HG03457 (cell line): ENCODE results near the gene IDH3G.
"Not testable (repeated sequence)": the region's sequence is repeated elsewhere in the genome, so short reads cannot be mapped to it uniquely, and the experiment has no call there.

ENCODE experiments used
- ATAC-seq: cut with Tn5 transposase; IDR thresholded peaks from one replicate; pipeline ENCODE4 v1.9.1; 2021; ENCODE audit warnings: moderate number of reproducible peaks; ENCODE audit not compliant: unreplicated experiment

The IDH3G gene

DNA sequence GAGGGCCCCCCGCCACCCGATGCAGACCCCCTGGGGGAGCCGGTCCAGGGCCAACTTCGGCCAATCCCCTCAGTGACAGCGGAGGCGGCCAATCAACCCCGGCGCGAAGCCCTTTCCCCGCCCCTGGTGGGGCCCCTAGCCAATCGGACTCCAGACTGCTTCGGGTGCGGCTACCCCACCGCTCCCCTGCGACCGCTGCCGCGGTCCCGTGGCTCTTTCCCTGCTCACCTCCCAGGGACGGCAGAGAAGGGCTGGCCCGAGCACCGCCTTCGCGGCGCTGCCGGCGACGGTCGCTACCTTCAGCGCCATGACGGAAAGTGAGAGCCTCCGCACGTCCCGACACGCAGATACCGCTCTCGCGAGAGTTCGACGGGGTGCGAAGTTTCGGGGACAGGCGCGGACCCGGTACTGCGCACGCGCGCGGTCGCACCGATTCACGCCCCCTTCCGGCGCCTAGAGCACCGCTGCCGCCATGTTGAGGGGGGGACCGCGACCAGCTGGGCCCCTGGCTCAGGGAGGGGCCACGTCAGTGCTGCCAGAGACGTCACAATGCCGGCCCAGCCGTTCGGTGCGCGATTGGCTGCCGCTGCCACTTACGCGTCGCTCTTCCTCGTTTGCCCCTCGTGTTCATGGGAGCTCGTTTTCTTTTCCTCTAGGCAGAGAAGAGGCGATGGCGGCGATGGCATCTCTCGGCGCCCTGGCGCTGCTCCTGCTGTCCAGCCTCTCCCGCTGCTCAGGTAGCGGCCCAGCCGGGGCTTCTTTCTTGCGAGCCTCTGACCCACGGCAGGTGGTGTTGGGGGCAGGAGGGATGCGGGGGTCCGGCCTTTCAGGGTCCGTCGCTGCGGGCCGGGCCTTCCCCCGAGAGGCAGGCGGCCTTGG is at the start of gene IDH3G, which contains the start of gene SSR4:
Gene IDH3G, minus strand, starts transcription at position 358 of the 879 bp plus-strand sequence. Its CDS starts 49 bp downstream, at position 309.
Gene SSR4, plus strand, starts transcription at position 651 of the 879 bp plus-strand sequence. Its CDS starts 20 bp downstream, at position 671.
- peak; percentile 86 for ATAC-seq

GRCh38 chrX:153836921-153837320 is 42.7 kb upstream of the IDH3G start:
- no peak for ATAC-seq

GRCh38 chrX:153832728-153833127 is 38.6 kb upstream of the IDH3G start:
- no peak for ATAC-seq

DNA sequence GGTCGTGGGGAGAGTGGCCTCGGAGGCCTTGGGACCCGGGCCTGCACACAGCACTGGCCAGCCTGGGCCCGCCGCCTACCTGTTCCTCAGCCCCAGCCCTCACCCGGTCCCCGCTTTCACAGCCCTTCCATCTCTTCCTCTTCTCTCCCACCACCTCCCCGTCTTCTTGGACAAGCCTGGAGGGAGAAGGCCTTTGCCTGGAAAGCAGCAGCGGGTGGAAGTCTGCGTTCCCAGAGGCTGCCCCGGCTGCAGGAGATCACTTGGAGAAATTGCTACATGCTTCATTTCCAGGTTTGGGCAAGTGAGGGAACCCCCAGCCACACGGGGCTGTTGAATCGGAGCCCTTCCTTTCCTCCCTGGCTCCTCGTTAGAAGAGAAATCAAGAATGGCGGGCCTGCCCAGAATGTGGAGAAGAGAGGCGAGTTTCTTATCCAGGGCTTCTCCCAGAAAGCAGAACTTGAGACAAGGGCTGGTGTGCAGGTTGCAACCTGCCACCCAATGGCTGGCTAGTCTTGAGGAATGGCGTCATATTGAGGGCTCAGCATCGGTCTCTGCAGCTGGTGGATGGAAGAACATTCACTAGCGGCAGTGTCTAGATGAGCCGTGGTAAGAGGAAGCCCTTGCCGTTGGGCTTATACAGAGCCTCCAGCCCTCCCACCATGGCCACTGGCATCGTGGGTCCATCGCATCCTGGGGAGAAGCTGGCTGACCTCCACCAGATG is 37.4 kb upstream of the IDH3G start:
- ATAC-seq: no peak

DNA sequence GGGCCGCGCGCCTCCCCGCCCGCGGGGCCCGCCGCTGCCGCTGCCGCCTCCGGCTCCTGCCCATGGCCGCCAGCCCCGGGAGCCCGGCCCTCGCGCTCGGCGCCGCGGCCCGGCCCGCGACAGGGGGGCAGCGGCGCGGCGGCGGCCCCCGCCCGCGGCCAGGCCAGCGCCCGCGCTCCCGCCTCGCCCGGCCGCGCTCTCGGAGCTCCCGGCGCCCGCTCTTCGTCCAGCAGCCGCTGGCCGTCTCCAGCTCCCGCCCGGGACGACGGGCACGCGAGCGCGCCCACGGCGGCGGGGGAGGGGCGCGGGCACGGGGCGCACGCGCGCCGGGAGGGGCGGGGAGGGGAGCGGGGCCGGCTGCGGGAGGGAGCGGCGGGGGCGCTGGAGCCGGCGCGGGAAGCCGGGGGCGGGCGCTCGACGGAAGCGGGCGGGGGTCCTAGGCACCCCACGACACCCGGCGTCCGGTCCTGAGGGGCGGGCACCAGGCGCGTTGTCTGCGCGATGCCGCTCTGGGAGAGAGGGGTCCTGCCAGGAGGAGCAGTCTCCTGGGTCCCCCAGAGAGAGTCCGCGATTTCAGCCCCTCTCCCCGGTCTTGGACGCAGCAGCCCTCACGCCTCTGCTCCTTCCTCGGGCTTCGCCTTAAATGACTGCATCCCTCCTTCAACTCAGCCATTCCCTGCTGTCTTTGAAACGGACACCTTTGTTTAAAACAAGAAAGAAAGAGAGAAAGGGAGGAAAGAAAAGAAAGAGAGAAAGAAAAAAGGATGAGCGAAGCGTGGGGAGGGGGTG is 36.7 kb upstream of the IDH3G start:
- no peak for ATAC-seq

DNA sequence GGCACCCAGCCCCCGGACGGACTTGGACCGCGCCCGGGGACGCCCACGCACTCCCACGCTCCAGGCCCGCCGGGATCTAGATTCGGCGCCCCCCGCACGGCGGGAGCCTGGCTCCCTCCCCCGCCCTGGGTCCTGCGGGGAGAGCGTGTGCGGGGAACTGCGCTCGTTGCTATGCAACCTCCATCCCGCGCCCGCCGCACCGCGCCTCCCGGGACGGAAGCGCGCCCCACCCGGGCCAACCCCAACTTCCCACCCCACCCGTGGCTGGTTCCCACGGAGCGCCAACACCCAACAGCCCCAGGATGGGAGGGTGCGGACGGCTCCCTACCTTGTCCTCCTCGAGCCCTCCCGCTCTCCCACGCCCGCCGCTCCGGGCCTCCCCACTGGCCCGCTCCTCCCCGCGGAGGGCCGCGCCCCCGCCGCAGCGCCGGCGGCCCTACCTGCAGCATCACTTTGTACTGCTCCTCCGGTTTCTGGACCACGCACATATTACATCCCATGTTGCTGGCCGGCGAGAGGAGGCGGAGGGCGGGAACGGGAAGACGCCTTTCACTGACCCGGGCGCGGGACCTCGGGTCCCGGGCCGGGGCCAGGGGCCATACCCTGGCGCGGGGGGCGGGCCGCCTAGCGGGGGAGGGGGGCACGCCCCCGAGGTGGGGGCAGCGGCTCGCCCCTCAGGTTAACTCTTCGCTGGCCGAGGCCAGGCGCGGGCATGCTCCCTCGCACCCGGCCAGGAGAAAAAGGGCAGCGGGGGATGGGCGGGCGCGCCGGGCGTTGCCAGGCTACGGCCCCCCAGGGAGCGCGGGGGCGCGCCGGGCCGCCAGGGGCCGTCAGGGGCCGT is 35.8 kb upstream of the IDH3G start, which contains the start of gene PDZD4:
Gene PDZD4, minus strand, starts transcription at position 746 of the 841 bp plus-strand sequence. Its CDS starts 246 bp downstream, at position 500.
- ATAC-seq: no peak

DNA sequence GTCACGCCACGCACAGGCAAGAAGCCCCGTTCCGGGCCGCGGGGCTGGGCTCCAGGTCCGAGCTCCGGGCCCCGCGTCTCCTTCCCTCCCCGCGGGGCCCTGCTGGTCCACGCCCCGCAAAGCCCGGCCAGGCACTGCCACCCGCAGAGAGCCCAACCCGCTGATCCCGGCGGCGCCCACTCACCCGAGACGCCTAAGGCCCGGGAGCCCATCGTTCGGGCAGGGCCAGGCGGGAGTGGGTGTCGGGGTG is 35.3 kb upstream of the IDH3G start:
- no peak for ATAC-seq

GRCh38 chrX:153828723-153829548 is 34.8 kb upstream of the IDH3G start:
- no peak for ATAC-seq

DNA sequence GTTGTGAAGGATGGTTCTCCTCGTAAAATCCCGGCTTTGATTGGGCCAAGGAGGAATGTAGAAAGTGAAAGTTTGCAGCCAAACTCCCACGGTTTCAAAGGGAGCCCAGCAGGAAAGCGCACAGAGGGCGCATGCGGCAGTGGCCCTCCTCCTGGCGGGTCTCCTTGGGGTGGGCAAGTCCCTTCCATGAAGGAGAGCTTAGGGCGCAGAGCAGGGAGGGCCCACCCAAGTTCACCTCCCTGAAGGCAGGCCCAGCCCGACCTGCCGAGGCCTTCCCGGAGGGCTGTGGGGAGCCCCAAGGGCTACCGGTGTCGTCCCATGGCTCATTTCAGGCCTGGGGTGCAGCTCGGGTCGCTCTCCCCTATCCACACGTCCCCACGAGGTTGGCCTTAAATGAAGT is 34.1 kb upstream of the IDH3G start:
- ATAC-seq: no peak

DNA sequence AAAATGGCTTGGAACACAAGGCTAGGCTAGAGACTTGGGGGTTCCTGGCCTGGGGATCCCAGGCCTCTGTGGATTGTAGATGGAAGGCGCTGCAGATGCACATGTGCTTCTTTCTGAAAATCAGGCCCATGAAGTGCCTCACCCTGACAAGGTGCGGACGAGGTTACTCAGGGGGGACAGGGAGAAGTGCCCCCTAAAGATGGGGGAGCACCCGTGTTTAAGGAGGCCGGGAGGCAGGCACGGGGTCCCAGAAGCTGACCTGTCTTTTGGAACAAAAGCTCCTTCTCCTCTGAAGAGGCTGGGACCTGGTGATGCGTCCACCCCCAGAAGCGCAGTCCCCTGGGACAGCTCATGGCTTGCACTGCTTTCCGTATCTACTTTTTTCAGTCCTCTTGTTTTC is 33.7 kb upstream of the IDH3G start:
- ATAC-seq: no peak

DNA sequence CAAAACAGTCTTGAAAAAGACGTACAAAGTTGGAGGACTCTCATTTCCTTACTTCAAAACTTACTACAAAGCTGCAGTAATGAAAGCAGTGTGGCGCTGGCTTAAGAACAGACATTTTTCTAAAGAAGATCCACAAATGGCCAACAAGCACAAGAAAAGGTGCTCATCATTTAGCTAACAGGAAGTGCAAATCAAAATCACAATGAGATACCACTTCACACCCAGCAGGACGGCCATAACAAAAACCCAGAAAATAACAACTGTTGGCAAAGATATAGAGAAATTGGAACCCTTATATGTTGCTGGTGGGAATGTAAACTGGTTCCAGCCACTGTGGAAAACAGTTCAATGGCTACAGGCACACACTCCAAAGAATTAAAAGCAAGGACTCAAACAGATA is 32.8 kb upstream of the IDH3G start:
- no peak for ATAC-seq

DNA sequence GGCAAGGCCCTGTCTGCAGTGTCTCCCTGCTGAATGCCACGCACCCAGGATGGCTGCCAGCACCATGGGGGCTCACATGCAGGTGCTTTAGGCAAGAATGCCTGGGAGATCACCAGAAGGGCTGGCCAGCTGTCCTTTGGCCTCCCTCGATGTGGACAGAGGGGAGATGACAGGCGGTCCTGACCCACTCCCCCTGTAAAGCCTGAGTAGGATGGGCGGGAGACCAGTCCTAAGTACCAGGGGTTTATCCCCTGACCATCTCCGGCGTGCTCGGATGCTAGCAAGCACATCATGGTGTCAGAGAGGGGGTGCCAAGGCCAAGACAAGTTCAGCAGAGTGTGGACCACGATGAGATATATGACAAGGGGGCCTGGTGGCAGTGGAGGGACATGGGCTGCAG is 30.9 kb upstream of the IDH3G start:
- no peak for ATAC-seq

DNA sequence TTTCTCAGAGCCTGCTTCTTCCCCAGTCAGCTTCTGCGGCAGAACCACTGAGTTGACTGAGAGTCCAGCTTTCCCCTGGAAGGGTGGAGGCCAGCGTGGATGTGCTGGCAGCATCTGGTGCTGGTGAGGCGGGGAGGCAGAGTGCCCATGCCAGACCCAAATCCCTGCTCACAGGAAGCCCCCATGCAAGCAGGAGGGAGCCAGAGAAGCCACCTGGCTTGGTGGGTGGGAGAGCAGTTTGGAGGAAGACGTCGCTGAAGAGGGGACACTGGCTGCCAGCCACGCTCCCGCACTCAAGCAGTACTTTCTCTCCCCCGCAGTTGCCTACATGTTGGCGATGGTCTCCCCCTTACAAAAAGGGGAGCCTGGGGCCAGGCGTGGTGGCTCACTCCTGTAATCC is 30.2 kb upstream of the IDH3G start:
- ATAC-seq: no peak

DNA sequence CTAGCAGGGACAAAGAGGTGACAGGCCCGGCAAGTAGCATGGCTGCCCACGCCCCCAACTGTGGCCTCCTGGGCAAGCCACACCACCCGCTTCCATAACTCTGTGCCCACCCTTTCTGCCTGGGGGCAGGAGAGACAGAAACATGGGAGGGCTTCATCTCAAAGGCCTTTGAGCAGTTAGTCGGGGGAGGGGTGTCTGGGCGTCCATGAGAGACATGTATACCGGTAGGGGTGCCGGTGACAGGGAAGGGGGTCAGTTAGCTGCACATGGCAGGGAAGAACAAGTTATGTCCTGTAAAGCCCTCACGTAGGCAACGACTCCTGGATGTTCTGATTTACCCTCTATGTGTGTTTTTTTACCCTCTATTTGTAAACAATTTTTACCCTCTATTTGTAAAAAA is 26.9 kb upstream of the IDH3G start:
- no peak for ATAC-seq

DNA sequence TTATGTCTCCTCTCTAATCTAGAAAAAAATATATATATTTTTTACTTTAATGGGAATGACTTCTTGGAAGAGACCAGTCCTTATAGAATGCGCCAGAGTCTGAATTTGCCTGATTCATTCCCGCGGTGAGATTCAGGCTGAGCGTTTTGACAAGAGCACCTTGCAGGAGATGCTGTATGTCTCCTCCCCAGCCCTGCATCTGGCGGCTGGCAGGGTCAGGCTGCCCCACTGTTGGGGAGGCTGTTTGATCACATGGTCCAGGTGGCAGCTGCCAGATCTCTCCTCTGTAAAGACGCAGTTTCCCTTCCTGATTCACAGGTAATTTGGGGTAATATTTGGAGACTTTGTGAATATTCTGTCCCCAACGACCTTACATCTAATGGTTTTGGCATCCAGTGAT is 26.4 kb upstream of the IDH3G start:
- ATAC-seq: no peak

DNA sequence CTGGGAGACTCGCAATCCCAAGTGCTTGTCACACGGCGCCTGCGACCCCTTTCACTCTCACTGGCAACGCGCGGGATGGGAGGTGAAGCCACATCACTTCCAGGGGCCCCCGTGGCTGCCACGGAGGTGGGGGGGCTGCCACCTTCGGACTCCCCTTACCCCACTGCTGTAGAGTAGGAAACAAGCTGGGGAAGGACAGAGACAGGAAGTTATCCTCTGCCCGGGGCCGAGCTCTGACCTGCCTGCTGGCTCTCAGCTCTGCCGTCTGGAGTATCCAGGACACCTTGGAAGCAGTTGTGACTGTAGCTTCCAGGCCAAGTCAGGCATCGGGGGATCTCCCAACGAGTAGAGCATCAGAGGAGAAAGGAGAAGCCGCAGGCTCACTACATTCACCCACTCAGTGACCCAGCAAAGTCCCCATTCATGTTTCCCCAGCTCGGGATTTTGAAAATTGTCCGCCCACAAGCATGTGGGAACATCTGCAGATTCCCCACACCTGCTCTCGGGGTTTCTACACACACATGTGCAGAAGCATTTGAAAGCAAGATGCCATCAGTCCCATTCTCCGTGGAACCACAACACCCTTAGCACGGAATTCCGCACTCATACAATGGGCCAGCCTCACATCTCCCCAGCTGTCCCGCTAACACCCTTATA is 25.3 kb upstream of the IDH3G start:
- ATAC-seq: no peak

DNA sequence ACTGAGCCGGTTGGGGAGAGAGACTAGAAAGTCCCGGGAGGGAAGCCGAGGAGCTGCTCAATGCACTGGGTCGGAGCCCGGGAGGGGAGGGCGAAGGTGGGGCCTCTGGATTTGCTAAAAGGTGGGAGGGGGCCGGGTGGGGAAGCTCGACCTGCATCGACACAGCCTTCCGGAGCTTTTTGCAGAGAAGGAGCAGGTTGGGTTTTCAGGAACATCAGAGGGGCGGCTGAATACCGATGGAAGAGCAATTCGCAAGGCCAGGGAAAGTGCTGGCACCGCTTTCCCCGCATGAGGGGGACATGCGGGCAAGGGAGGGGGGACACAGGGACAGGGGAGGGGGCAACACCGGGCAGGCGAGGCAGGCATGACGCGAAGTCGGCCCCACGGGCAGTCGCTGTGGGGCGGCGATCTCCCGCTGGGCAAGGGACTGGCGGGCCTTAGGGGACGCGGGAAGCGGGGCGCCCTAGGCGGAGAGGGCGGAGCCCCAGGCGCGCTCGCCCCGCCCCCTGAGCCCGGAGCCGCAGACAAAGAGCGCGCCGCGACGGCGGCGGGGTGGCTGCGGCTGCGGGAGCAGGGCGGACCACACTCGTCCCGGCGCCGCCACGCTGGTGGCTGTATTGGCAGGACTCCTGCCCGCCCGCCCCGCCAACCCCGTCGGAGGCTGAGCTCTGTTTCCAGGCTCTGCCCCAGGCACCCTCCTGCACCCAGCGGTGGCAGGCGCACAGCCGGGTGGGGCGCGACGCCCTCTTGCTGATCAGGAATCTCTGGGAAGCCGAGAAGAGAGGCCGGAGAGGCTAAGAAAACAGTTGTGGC is 24.6 kb upstream of the IDH3G start:
- ATAC-seq: no peak

DNA sequence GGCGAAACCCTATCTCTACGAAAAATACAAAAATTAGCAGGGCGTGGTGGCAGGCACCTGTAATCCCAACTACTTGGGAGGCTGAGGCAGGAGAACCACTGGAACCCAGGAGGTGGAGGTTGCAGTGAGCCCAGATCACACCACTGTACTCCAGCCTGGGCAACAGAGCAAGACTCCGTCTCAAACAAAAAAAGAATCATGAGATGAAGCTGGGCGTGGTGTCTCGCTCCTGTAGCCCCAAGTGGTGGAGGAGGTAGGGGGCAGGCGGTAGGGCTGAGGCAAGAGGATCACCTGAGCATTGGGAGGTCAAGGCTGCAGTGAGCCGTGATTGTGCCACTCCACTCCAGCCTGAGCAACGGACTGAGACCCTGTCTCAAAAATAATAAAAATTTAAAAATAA is 23.9 kb upstream of the IDH3G start:
- not testable (repeated sequence) for ATAC-seq
